DOHH2 (cell line): ENCODE results near the gene NUP42.

Experiments used
- H3F3A ChIP-seq: fragments of 200-600 bp; sonication (generic), shearing (Covaris generic); 2 replicates; pipeline ENCODE4 v1.6.0; 2016; ENCODE audit warnings: antibody characterized with exemption, mild to moderate bottlenecking; ENCODE audit not compliant: control insufficient read depth, insufficient read depth
- H3K27ac ChIP-seq: fragments of 200-600 bp; sonication (generic); 2 replicates; pipeline ENCODE4 v1.5.1; 2014; ENCODE audit warnings: low read depth, mild to moderate bottlenecking, low read length, moderate library complexity
- H3K27me3 ChIP-seq: fragments of 200-600 bp; sonication (generic); 2 replicates; pipeline ENCODE4 v1.6.1; 2014; ENCODE audit warnings: mild to moderate bottlenecking, low read length, mixed read lengths; ENCODE audit not compliant: control insufficient read depth
- H3K36me3 ChIP-seq: fragments of 200-600 bp; sonication (generic); 2 replicates; pipeline ENCODE4 v1.6.1; 2014; ENCODE audit warnings: mild to moderate bottlenecking, low read length, moderate library complexity, mixed read lengths; ENCODE audit not compliant: control insufficient read depth
- H3K4me1 ChIP-seq: fragments of 200-600 bp; sonication (generic); 2 replicates; pipeline ENCODE4 v1.6.1; 2014; ENCODE audit warnings: mild to moderate bottlenecking, low read length, mixed read lengths; ENCODE audit not compliant: control insufficient read depth
- H3K4me2 ChIP-seq: fragments of 200-600 bp; sonication (generic); 2 replicates; pipeline ENCODE4 v1.6.0; 2014; ENCODE audit warnings: mild to moderate bottlenecking, low read length, moderate library complexity
- H3K4me3 ChIP-seq: fragments of 200-600 bp; sonication (generic); 2 replicates; pipeline ENCODE4 v1.5.1; 2014; ENCODE audit warnings: mild to moderate bottlenecking, low read length, mixed read lengths
- H3K79me2 ChIP-seq: fragments of 200-600 bp; sonication (generic); 2 replicates; pipeline ENCODE4 v1.6.1; 2014; ENCODE audit warnings: mild to moderate bottlenecking, low read length, mixed read lengths; ENCODE audit not compliant: control insufficient read depth
- H3K9me2 ChIP-seq: fragments of 200-600 bp; sonication (generic); replicated peaks from 2 replicates; pipeline ENCODE4 v1.6.1; 2014; ENCODE audit warnings: mild to moderate bottlenecking, low read length, mixed read lengths; ENCODE audit not compliant: control insufficient read depth
- H3K9me3 ChIP-seq: fragments of 200-600 bp; sonication (generic); 2 replicates; pipeline ENCODE4 v1.6.1; 2014; ENCODE audit warnings: antibody characterized with exemption, low read length, mixed read lengths; ENCODE audit not compliant: control insufficient read depth, insufficient read depth
- H4K20me1 ChIP-seq: fragments of 200-600 bp; sonication (generic); 2 replicates; pipeline ENCODE4 v1.6.0; 2014; ENCODE audit warnings: low read depth, mild to moderate bottlenecking, antibody characterized with exemption, low read length, moderate library complexity; ENCODE audit not compliant: control insufficient read depth, insufficient read depth
- CTCF ChIP-seq: fragments of 200-600 bp; sonication (generic); IDR thresholded peaks from one replicate; pipeline ENCODE4 v1.5.1; 2014; ENCODE audit warnings: antibody characterized with exemption, mild to moderate bottlenecking, low read depth, low read length; ENCODE audit not compliant: poor library complexity, severe bottlenecking
- EZH2phosphoT487 ChIP-seq: fragments of 200-600 bp; sonication (generic); IDR thresholded peaks from 2 replicates; pipeline ENCODE4 v1.6.1; 2017; ENCODE audit warnings: borderline replicate concordance, mild to moderate bottlenecking, antibody characterized with exemption, low read length, moderate library complexity, mixed read lengths

Gene NUP42

GRCh38 chr7:23214938-23215337 is 33.1 kb downstream of the NUP42 start:
- no peaks in the 10 kb centered on the region for H4K20me1 ChIP-seq
- no peaks in the 10 kb centered on the region for H3K9me2 ChIP-seq
- H3F3A ChIP-seq: no peaks in the 10 kb centered on the region
- H3K36me3 ChIP-seq: no peaks in the 10 kb centered on the region
- no peaks in the 10 kb centered on the region for H3K79me2 ChIP-seq
- H3K27ac ChIP-seq: no peak overlapping the region
- TF ChIP-seq EZH2phosphoT487 (no peak), CTCF (no peak)
- H3K27me3 ChIP-seq: peaks cover 20% of the 10 kb centered on the region; the same call in 1 of the 2 replicates
- H3K9me3 ChIP-seq: no peaks in the 10 kb centered on the region
- H3K4me2 ChIP-seq: no peak overlapping the region
- no peak overlapping the region for H3K4me3 ChIP-seq
- H3K4me1 ChIP-seq: no peaks in the 10 kb centered on the region

- Histone ChIP-seq H3K27ac (no peak overlapping the region), H4K20me1 (no peaks in the 10 kb centered on the region), H3K36me3 (no peaks in the 10 kb centered on the region), H3K27me3 (peaks cover 27% of the 10 kb centered on the region; the same call in 1 of the 2 replicates), H3K9me3 (no peaks in the 10 kb centered on the region), H3K4me3 (no peak overlapping the region), H3K4me1 (no peaks in the 10 kb centered on the region), H3K4me2 (no peak overlapping the region), H3F3A (no peaks in the 10 kb centered on the region), H3K79me2 (no peaks in the 10 kb centered on the region), H3K9me2 (no peaks in the 10 kb centered on the region)
- TF ChIP-seq EZH2phosphoT487 (no peak), CTCF (no peak)
Measured at GRCh38 chr7:23216021-23216420, 34.2 kb downstream of the NUP42 start.

- no peaks in the 10 kb centered on the region for H4K20me1 ChIP-seq
- H3K36me3 ChIP-seq: no peaks in the 10 kb centered on the region
- H3K4me3 ChIP-seq: no peak overlapping the region
- H3K27me3 ChIP-seq: peaks cover 39% of the 10 kb centered on the region; the same call in 1 of the 2 replicates
- TF ChIP-seq CTCF (no peak), EZH2phosphoT487 (no peak)
- no peaks in the 10 kb centered on the region for H3K9me3 ChIP-seq
- no peaks in the 10 kb centered on the region for H3F3A ChIP-seq
- H3K4me2 ChIP-seq: no peak overlapping the region
- H3K4me1 ChIP-seq: no peaks in the 10 kb centered on the region
- H3K27ac ChIP-seq: no peak overlapping the region
- no peaks in the 10 kb centered on the region for H3K79me2 ChIP-seq
- no peaks in the 10 kb centered on the region for H3K9me2 ChIP-seq
Measured at GRCh38 chr7:23218196-23218595, 36.3 kb downstream of the NUP42 start.
